H1 (cell line): Measurements from ENCODE around the gene HMGCS2.

Experiments
- GABPA ChIP-seq: IDR thresholded peaks from 2 replicates; pipeline ENCODE4 v1.6.1; 2011; ENCODE audit warnings: mild to moderate bottlenecking, low read length, moderate library complexity, borderline replicate concordance; ENCODE audit not compliant: insufficient read depth
- HDAC2 ChIP-seq, 2 experiments: fragments of 300-600 bp in 1 of 2; sonication (generic) in 1 of 2; IDR thresholded peaks; 2 replicates each; pipeline ENCODE4 v1.6.1; 2011 to 2012; ENCODE audit warnings: low read depth in 2 of 2, low read length in 2 of 2, mild to moderate bottlenecking in 2 of 2, moderate library complexity in 2 of 2, borderline replicate concordance in 1 of 2, inconsistent platforms in 1 of 2
- RBBP5 ChIP-seq: IDR thresholded peaks from 2 replicates; pipeline ENCODE4 v1.7.1; 2012; ENCODE audit warnings: low read depth, mild to moderate bottlenecking, inconsistent platforms, low read length, moderate library complexity, borderline replicate concordance
- ZNF274 ChIP-seq: IDR thresholded peaks from 2 replicates; pipeline ENCODE4 v1.7.0; 2012; ENCODE audit warnings: low read length, borderline replicate concordance; ENCODE audit errors: extremely low read depth

- TF ChIP-seq HDAC2 (IDR thresholded peaks at IDR 0.05; ENCODE audit: borderline replicate concordance in 1 of 2, low read depth in 2 of 2, low read length in 2 of 2) (no peak), GABPA (no peak), RBBP5 (no peak), ZNF274 (no peak)
Observed at GRCh38 chr1:119729044-119729443, 39.7 kb downstream of the HMGCS2 start.
